GDM1 (cell line): ENCODE data around the gene CCDC148.

Experiments used
- DNase-seq: peaks from one replicate; lab custom pipeline; 2025; lab: John Stamatoyannopoulos, UW

The CCDC148 gene

DNA sequence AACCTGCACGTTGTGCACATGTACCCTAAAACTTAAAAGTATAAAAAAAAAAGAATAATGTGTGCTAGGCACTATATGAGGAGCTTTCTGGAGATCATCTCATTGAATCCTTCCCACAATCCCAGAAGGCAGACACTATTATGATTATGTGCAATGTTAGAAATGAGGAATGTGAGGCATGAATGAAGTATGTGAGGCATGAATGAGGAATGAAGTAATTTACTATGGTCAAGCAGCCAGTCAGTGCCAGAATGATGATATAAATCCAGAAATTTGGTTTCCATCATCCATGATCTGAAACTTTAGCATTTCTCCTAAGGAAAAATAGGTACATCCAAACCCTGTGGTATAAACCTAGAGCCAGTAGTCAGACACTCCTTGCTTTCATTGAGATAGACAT, 42.0 kb downstream of the CCDC148 start:
- no peak for DNase-seq

DNA sequence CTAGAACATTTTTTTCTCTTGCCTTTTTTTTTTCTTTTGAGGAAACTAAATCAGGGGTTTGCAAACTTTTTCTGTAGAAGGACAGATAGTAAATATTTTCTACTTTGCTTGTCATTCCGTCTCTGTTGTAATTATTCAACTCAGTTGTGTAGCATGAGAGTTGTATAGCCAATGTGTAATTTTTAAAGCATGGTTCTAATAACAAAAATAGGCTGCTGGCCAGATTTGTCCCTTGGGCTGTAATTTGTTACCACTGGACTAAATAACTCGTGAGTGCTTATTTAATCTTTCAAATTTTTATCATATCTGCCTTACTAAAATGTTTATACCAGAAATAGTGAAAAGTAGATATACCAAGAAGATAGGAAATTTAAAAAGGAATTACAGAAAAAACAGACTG, 43.0 kb downstream of the CCDC148 start:
- no peak for DNase-seq

DNA sequence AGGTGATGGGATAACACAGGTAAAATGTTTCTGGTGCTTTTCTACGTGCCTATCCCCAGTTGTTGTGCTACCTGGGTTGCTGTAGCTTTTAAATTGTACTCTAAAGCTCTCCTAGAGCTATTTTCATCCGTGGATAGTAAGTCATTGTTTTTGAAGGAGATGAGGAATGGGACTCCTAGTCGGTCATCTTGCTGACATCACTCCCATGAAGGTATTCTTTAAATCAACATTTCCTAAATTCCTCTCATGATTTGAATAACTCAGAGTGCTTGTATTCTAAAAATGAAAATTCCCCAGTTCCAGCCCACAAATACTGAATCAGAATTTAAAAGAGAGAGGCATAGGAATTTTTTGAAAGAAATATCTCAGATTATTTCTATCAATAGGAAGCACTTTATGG, 44.3 kb downstream of the CCDC148 start:
- DNase-seq, result no peak

GRCh38 chr2:158411748-158412147, 44.8 kb downstream of the CCDC148 start:
- no peak for DNase-seq

GRCh38 chr2:158410132-158410531, 46.4 kb downstream of the CCDC148 start:
- DNase-seq, result no peak

DNA sequence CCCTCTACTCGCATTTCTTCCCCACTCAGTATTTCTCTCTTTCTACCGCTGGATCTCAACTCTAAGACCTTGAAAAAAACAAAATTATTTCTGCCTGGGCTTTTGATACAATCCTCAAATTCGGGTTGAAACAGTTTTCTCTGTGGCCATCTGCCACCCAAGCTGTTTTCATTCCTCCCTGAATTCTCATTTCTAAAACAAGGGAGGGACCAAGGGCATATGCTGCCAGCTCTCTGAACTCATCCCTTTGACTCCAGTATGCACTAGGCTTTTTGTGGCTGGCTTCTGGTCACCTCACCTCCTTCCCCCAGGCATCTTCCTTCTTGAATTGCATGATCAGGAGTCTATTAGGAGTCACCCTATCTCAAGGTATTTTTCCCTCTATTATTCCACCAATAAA, 49.5 kb downstream of the CCDC148 start:
- no peak for DNase-seq

- DNase-seq, result no peak
These were observed 51.2 kb downstream of the CCDC148 start for GRCh38 chr2:158405341-158405740.

GRCh38 chr2:158403237-158403636, 53.3 kb downstream of the CCDC148 start:
- no peak for DNase-seq

GRCh38 chr2:158402665-158403064, 53.9 kb downstream of the CCDC148 start:
- DNase-seq, result no peak

DNA sequence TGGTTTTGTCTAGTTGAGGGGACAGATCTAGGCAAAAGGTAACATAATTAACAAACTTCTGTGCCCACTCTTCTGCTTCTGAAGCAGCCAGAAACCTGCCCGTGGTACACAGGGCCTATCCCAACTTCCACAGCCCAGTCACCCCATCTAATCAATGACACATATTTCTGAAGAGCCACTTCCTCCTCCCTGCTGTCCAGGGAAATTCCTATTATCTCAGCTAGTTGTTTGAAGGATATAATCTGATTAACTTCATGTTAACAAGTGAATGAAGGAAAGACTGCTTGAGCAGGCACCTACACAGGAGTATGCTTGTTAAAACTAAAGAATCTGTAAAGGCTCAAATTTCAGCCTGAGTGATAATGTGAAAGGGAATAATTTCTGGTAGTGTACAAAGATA, 61.4 kb downstream of the CCDC148 start:
- DNase-seq, result no peak

DNA sequence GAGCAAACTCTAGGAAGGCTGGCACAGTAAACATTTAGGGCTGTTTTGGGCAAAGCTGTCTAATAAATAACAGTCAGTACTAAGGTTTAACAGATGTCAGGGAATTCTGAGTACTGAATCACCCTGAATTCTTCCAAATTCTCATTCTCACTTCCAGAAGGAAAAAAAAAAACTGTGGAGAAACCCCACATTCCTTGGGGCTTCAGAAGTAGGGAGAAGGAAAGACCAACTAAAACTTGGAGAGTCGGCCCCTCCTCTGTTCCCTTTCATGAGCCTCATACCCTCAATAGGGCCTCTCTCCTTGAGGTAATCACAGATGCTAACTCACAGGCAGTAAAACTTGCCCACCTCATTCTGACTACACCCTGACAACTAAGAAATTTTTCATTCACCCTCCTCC, 62.1 kb downstream of the CCDC148 start:
- no peak for DNase-seq

DNA sequence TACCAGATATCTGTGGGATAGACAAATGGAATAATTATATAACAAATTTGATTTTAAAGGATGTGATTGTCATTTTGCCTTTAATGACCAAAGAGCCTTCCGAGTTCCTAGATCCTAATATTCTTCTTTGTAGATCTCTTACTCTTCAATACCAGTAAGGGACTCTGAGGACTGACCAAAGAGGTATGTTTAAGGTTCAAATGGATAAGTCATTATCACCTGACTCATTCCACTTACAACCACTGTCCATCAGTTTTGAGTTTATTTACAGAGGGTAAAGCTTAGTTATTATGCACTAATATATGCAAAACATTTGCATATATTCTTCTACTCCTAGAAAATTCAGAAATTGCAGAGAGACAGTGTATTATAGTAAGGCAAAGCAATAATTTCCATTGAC, 62.7 kb downstream of the CCDC148 start:
- DNase-seq, result no peak

DNA sequence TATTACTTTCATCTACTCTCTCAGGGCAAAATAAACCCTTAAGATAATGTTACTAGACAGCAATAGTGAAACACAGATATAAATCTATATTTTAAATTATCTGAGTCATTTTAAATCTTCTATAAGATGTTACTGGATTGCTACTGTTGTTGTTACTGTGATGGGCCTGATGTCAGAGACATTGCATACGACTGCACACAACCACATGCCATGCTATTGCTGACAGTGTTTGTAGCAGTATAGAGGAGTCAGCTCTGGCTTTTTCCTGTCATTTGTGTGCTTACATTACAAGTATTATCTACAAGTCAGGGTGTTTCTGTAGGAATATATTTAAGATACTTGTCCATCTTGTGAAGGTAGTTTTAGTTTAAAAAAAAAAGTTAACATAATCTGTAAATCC, 63.9 kb downstream of the CCDC148 start:
- DNase-seq, result no peak

DNA sequence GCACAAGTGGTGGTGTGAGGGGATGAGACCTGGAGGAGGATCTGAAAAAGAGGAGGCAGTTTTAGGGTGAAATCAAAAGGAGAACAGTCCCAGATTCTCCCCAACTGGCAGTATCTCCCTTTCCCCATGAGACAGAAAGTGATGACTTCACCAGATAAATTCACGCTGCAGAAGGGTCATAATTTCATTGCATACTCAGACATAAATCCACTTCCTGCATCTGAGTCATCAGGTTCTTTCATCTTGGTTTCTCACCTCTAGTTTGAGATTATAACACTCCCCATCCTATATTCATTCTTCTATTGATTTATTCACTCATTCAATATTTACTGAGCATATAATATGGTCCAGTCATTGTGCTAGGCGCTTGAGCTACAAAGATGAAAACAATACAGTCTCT, 64.7 kb downstream of the CCDC148 start:
- DNase-seq, result no peak

GRCh38 chr2:158391361-158391760, 65.2 kb downstream of the CCDC148 start:
- DNase-seq, result no peak

GRCh38 chr2:158388159-158388558, 68.4 kb downstream of the CCDC148 start:
- no peak for DNase-seq

- no peak for DNase-seq
These were observed 70.9 kb downstream of the CCDC148 start for GRCh38 chr2:158385646-158386045.

DNA sequence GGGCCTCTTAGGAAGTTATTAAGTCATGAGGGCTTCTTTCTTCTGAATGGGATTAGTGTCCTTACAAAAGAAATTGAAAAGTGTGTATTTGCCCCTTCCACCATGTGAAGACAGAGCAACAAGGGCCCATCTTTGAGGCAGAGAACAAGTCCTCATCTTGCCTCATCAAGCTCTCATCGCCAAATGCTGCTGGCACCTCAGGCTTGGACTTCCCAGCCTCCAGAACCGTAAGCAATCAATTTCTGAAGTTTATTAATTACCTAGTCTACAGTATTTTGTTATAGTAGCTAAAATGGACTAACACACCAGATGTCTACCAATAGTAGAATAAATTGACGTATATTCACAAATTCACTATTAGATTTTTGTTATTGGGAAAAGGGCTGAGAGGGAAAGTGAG, 74.6 kb downstream of the CCDC148 start:
- no peak for DNase-seq

- no peak for DNase-seq
These were observed 75.3 kb downstream of the CCDC148 start for GRCh38 chr2:158381205-158381604.

DNA sequence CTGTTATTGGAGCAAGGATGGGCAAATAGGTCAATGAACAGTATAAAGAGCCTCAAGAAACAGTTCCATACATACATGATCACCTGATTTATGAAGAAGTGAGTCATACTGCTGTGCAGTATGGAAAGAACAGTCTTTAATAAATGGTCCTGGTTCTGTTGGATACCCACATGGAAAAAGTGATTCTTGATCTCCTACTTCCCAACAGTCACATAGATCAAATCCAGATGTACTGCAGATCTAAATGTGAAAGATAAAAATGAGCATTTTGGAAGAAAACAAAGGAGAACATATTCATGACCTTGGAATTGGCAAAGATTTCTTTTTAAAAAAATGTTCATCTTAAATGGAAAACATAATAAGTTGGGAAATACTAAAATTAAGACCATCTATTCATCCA, 75.8 kb downstream of the CCDC148 start:
- DNase-seq, result no peak

- no peak for DNase-seq
These were observed 77.6 kb downstream of the CCDC148 start for GRCh38 chr2:158378926-158379325.

- DNase-seq, result no peak
These were observed 90.2 kb downstream of the CCDC148 start for GRCh38 chr2:158366342-158366741.

DNA sequence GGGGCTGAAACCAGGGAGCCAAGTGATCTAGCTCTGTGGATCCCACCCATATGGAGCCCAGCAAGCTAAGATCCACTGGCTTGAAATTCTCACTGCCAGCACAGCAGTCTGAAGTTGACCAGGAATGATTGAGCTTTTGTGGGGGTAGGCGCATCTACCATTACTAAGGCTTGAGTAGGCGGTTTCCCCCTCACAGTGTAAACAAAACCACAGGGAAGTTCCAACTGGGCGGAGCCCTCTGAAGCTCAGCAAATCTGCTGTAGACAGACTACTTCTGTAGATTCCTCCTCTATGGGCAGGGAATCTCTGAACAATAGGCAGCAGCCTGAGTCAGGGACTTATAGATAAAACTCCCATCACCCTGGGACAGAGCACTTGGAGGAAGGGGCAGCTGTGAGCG, 96.7 kb downstream of the CCDC148 start:
- no peak for DNase-seq

DNA sequence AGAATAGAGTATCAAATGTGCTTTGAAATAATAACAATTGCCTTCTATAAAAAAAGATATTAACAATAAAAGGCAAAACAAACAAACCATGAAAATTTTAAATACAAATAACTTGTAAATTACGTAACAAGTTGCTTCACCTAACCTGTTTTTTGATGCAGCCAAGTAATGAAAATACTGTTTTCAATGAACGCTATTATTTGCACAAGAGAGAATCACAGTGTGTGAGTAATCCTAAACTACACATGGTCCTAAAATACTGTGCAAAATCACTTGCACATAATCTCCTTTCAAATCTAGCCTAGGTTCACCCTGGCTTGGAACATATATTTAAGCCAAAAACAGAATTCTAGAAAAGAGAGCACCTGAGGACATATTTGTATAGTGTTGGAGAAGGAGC, 98.9 kb downstream of the CCDC148 start:
- no peak for DNase-seq

- DNase-seq, result no peak
These were observed 99.4 kb downstream of the CCDC148 start for GRCh38 chr2:158357122-158357521.
